Ovary (tissue), 9 donors: ENCODE measurements around the gene CPA1. TPM values are rescaled to one million over a fixed set of nuclear protein-coding genes. Genes with fewer than 3 reads are reported as not detected.

Source experiments
- DNase-seq, 5 donors: peaks; one replicate each; pipeline ENCODE4 v3.0.0-alpha.2; 2019 to 2020
- H3K27ac ChIP-seq, 2 donors: fragments of 200-600 bp; one replicate each; pipeline versions ENCODE4 v1.5.1 to v1.8.0; 2019 to 2022
- H3K27me3 ChIP-seq: fragments of 200-600 bp; one replicate; pipeline ENCODE4 v1.8.0; 2022
- H3K36me3 ChIP-seq: fragments of 200-600 bp; sonication (generic); one replicate; pipeline ENCODE4 v1.5.1; 2019
- H3K4me1 ChIP-seq: one replicate; pipeline ENCODE4 v1.8.1; 2013; ENCODE audit warnings: mild to moderate bottlenecking, moderate library complexity; ENCODE audit not compliant: insufficient read depth
- H3K4me3 ChIP-seq: fragments of 200-600 bp; sonication (generic); one replicate; pipeline ENCODE4 v1.5.1; 2017
- H3K9me3 ChIP-seq, 2 donors: fragments of 200-600 bp in 1 of 2; sonication (generic) in 1 of 2; one replicate each; pipeline versions ENCODE4 v1.5.1 to v1.8.1; 2013 to 2019; ENCODE audit warnings: mild to moderate bottlenecking in 1 of 2, moderate library complexity in 1 of 2
- CTCF ChIP-seq, 3 donors: fragments of 450-650 bp in 2 of 3; fragments of 200-600 bp in 1 of 3; IDR thresholded peaks; one replicate each; pipeline versions ENCODE4 v1.5.1 to v1.8.0; 2016 to 2022; ENCODE audit warnings: antibody characterized with exemption in 3 of 3, mild to moderate bottlenecking in 1 of 3
- EP300 ChIP-seq: sonication (generic); formaldehyde crosslinking; IDR thresholded peaks from one replicate; pipeline ENCODE4 v1.6.1; 2017; ENCODE audit warnings: antibody characterized with exemption
- POLR2A ChIP-seq: fragments of 450-650 bp; IDR thresholded peaks from one replicate; pipeline ENCODE4 v1.6.1; 2017; ENCODE audit warnings: antibody characterized with exemption, mild to moderate bottlenecking, moderate library complexity
- WGBS, 3 donors: extraction: QIAGEN DNeasy Blood & Tissue Kit in 1 of 3; methylation state at CpG; one replicate each; pipeline versions ENCODE4 v1.1.5 to v1.1.7; 2013 to 2017; 5-methylcytosine and 5-hydroxymethylcytosine counted together
- intact Hi-C, 4 donors: fragments of 100-400 bp; cut with DNase I; formaldehyde crosslinking; loops; one replicate each; pipeline versions ENCODE4 v1.11.0 to v1.15.1; 2022 to 2023
- polyA plus RNA-seq, 2 donors: library from polyadenylated mRNA; stranded (reverse); fragments of 200-250 nt in 1 of 2; fragments of 350-450 nt in 1 of 2; fragmentation: Illumina TruSeq in 1 of 2; extraction: RNeasy Lipid Tissue Mini Kit (QIAGEN cat#74804) in 1 of 2; gene quantifications; one replicate each; pipeline ENCODE4 v1.2.3, GENCODE V29; 2013 to 2014
- total RNA-seq, 7 donors: library from RNA; depleted of rRNA in 2 of 7; stranded (reverse); fragments of >200 nt in 2 of 7; fragmentation: NEBNext Ultra II Directional in 3 of 7; extraction: Animal tissue kit (Norgen Biotek cat#: 25700) in 3 of 7; gene quantifications; one replicate each; pipeline versions ENCODE4 v1.1.0 to v1.2.4, GENCODE V29; 2016 to 2023
- donor health status: DM: no; HTN: no; CAD: no; lungs with moderate emphysema.
- donor health status: DM: no; HTN: no; CAD: no.
- donor health status: Bipolar disorder and iron deficiency.
- donor health status: DM: yes; HTN: yes; CAD: no.
- donor health status: DM: no; HTN: no; CAD: no.
- donor health status: DM: yes; HTN: yes; CAD: no.

The CPA1 gene
- total and polyA plus RNA-seq, 9 donors = 0.31 to 32.4 (median 1.9) TPM; not detected in 2

GRCh38 chr7:130344271-130344866, 35.9 kb upstream of the CPA1 start, which contains the start of gene CPA5:
CPA5 (plus strand) TSS chr7:130344816; CDS start chr7:130346486, 1,670 bp downstream.
- Histone ChIP-seq H3K4me3 (no peak within 1 kb of the TSS), H3K4me1 (no peaks in the 10 kb centered on the region), H3K27ac (no peak within 1 kb of the TSS), H3K27me3 (no peaks in the 10 kb centered on the region), H3K9me3 (no peaks in the 10 kb centered on the region), H3K36me3 (no peaks in the 10 kb centered on the region)
- no peak for DNase-seq
- no peak for TF ChIP-seq POLR2A
- TF ChIP-seq EP300 = no peak
- TF ChIP-seq CTCF (IDR thresholded peaks at IDR 0.05) = no peak
- WGBS, 3 donors = 96 to 97% (median 96%) methylated on average over 5 of the region's 5 CpGs
- intact Hi-C loops = no loop called here

GRCh38 chr7:130345136-130345535, 35.2 kb upstream of the CPA1 start:
- intact Hi-C loops = no loop called here
- DNase-seq = no peak
- H3K36me3 ChIP-seq = no peaks in the 10 kb centered on the region
- H3K4me1 ChIP-seq = no peaks in the 10 kb centered on the region
- WGBS, 3 donors = 30 to 51% (median 36%) methylated on average over 8 of the region's 8 CpGs
- no peak overlapping the region for H3K27ac ChIP-seq
- H3K4me3 ChIP-seq = no peak overlapping the region
- TF ChIP-seq EP300 = no peak
- no peak for TF ChIP-seq POLR2A
- no peak for TF ChIP-seq CTCF (IDR thresholded peaks at IDR 0.05)
- no peaks in the 10 kb centered on the region for H3K9me3 ChIP-seq
- no peaks in the 10 kb centered on the region for H3K27me3 ChIP-seq

- intact Hi-C loops = no loop called here
Measured at GRCh38 chr7:130345725-130346124, 34.6 kb upstream of the CPA1 start.

GRCh38 chr7:130346177-130346905, 34.0 kb upstream of the CPA1 start:
- Histone ChIP-seq H3K27ac (no peak overlapping the region), H3K9me3 (no peaks in the 10 kb centered on the region), H3K27me3 (no peaks in the 10 kb centered on the region), H3K4me1 (peaks cover under 1% of the 10 kb centered on the region), H3K36me3 (no peaks in the 10 kb centered on the region), H3K4me3 (no peak overlapping the region)
- intact Hi-C loops = no loop called here
- 91 to 97% (median 94%) methylated on average over 10 of the region's 10 CpGs for WGBS, 3 donors
- no peak for DNase-seq
- TF ChIP-seq POLR2A = no peak
- no peak for TF ChIP-seq CTCF (IDR thresholded peaks at IDR 0.05)
- TF ChIP-seq EP300 = no peak

More at GRCh38 chr7:130345725-130346124, 34.6 kb upstream of the CPA1 start:
- 76 to 95% (median 89%) methylated on average over 4 to 5 of the region's 5 CpGs for WGBS, 3 donors
- no peaks in the 10 kb centered on the region for H3K27me3 ChIP-seq
- no peaks in the 10 kb centered on the region for H3K4me1 ChIP-seq
- H3K36me3 ChIP-seq = no peaks in the 10 kb centered on the region
- TF ChIP-seq POLR2A (no peak), CTCF (IDR thresholded peaks at IDR 0.05) (no peak), EP300 (no peak)
- no peak overlapping the region for H3K4me3 ChIP-seq
- no peak for DNase-seq
- H3K9me3 ChIP-seq = no peaks in the 10 kb centered on the region
- no peak overlapping the region for H3K27ac ChIP-seq
